SK-N-SH treated with all-trans-retinoic acid at 6 μM for 48 hours (cell line): ENCODE data around the gene P3H1.

Experiments
- ATAC-seq: fragments of 200-7000 bp; cut with Tn5 transposase; 3 replicates; pipeline ENCODE4 v1.9.1; 2020; ENCODE audit warnings: mild to moderate bottlenecking, moderate library complexity
- ARNTL ChIP-seq: fragments of 450-650 bp; formaldehyde crosslinking; IDR thresholded peaks from 2 replicates; pipeline ENCODE4 v1.5.0; 2020; ENCODE audit warnings: low read depth, mild to moderate bottlenecking, moderate library complexity, borderline replicate concordance
- BACH2 ChIP-seq: fragments of 250-450 bp; sonication (Bioruptor Pico); IDR thresholded peaks from 2 replicates; pipeline ENCODE4 v1.9.0; 2021; ENCODE audit warnings: mild to moderate bottlenecking, borderline replicate concordance
- CREB5 ChIP-seq: fragments of 250-450 bp; sonication (Bioruptor Pico); IDR thresholded peaks from 2 replicates; pipeline ENCODE4 v1.5.1; 2020; ENCODE audit warnings: low read depth, mild to moderate bottlenecking, moderate library complexity
- CSDC2 ChIP-seq: fragments of 250-450 bp; sonication (Bioruptor Pico); IDR thresholded peaks from 2 replicates; pipeline ENCODE4 v1.5.0; 2020; ENCODE audit warnings: mild to moderate bottlenecking, moderate library complexity
- CSRNP3 ChIP-seq: fragments of 250-450 bp; sonication (Bioruptor Pico); IDR thresholded peaks from 2 replicates; pipeline ENCODE4 v1.5.1; 2021; ENCODE audit warnings: mild to moderate bottlenecking, moderate library complexity
- ESRRG ChIP-seq: fragments of 250-450 bp; sonication (Bioruptor Pico); IDR thresholded peaks from 2 replicates; pipeline ENCODE4 v1.6.1; 2021; ENCODE audit warnings: mild to moderate bottlenecking
- GLIS3 ChIP-seq: fragments of 250-450 bp; sonication (Bioruptor Pico); IDR thresholded peaks from 2 replicates; pipeline ENCODE4 v1.5.0; 2020; ENCODE audit warnings: mild to moderate bottlenecking, moderate library complexity
- ISL1 ChIP-seq: fragments of 250-450 bp; sonication (Bioruptor Pico); IDR thresholded peaks from 2 replicates; pipeline ENCODE4 v2.1.2; 2022; ENCODE audit warnings: mild to moderate bottlenecking, moderate library complexity
- OSR1 ChIP-seq: fragments of 250-450 bp; sonication (Bioruptor Pico); IDR thresholded peaks from 2 replicates; pipeline ENCODE4 v1.8.0; 2022; ENCODE audit warnings: moderate library complexity, mild to moderate bottlenecking, inconsistent platforms
- PATZ1 ChIP-seq: fragments of 250-450 bp; sonication (Bioruptor Pico); IDR thresholded peaks from 2 replicates; pipeline ENCODE4 v1.8.0; 2020; ENCODE audit warnings: mild to moderate bottlenecking, moderate library complexity, borderline replicate concordance
- POU6F1 ChIP-seq: fragments of 250-450 bp; sonication (Bioruptor Pico); IDR thresholded peaks from 2 replicates; pipeline ENCODE4 v1.8.0; 2021; ENCODE audit warnings: low read depth, mild to moderate bottlenecking, moderate library complexity, borderline replicate concordance
- PPARA ChIP-seq: fragments of 250-450 bp; sonication (Bioruptor Pico); IDR thresholded peaks from 2 replicates; pipeline ENCODE4 v1.5.0; 2020; ENCODE audit warnings: mild to moderate bottlenecking, borderline replicate concordance
- RARB ChIP-seq: fragments of 250-450 bp; sonication (Bioruptor Pico); IDR thresholded peaks from 2 replicates; pipeline ENCODE4 v1.8.0; 2021; ENCODE audit warnings: mild to moderate bottlenecking, moderate library complexity
- SNAI2 ChIP-seq: fragments of 250-450 bp; sonication (Bioruptor Pico); IDR thresholded peaks from 2 replicates; pipeline ENCODE4 v1.5.0; 2020; ENCODE audit warnings: mild to moderate bottlenecking, moderate library complexity
- TCF4 ChIP-seq: fragments of 250-450 bp; sonication (Bioruptor Pico); IDR thresholded peaks from 2 replicates; pipeline ENCODE4 v1.8.0; 2021; ENCODE audit warnings: mild to moderate bottlenecking, moderate library complexity, borderline replicate concordance
- TOX ChIP-seq: fragments of 250-450 bp; sonication (Bioruptor Pico); IDR thresholded peaks from 2 replicates; pipeline ENCODE4 v1.8.0; 2021; ENCODE audit warnings: mild to moderate bottlenecking, moderate library complexity, borderline replicate concordance
- TSHZ2 ChIP-seq: fragments of 250-450 bp; sonication (Bioruptor Pico); IDR thresholded peaks from 2 replicates; pipeline ENCODE4 v1.5.0; 2020; ENCODE audit warnings: mild to moderate bottlenecking, moderate library complexity
- ZC3H10 ChIP-seq: fragments of 250-450 bp; sonication (Bioruptor Pico); IDR thresholded peaks from 2 replicates; pipeline ENCODE4 v1.5.1; 2021; ENCODE audit warnings: mild to moderate bottlenecking, moderate library complexity
- ZFP3 ChIP-seq: fragments of 250-450 bp; sonication (Bioruptor Pico); IDR thresholded peaks from 2 replicates; pipeline ENCODE4 v1.5.0; 2020; ENCODE audit warnings: mild to moderate bottlenecking, moderate library complexity
- ZFP30 ChIP-seq: fragments of 450-650 bp; formaldehyde crosslinking; IDR thresholded peaks from 2 replicates; pipeline ENCODE4 v1.5.0; 2022; ENCODE audit warnings: mild to moderate bottlenecking, moderate library complexity
- ZNF565 ChIP-seq: fragments of 450-650 bp; formaldehyde crosslinking; conservative IDR thresholded peaks from 2 replicates; pipeline ENCODE4 v1.5.0; 2020; ENCODE audit warnings: low read depth, mild to moderate bottlenecking, moderate library complexity
- ZNF70 ChIP-seq: fragments of 450-650 bp; formaldehyde crosslinking; IDR thresholded peaks from 2 replicates; pipeline ENCODE4 v1.5.0; 2020; ENCODE audit warnings: mild to moderate bottlenecking, moderate library complexity
- ZNF8 ChIP-seq: fragments of 450-650 bp; formaldehyde crosslinking; IDR thresholded peaks from 2 replicates; pipeline ENCODE4 v1.5.0; 2020; ENCODE audit warnings: mild to moderate bottlenecking, moderate library complexity

P3H1 gene

GRCh38 chr1:42750041-42750440 is 16.8 kb downstream of the P3H1 start:
- no peak for ATAC-seq
- no peak for TF ChIP-seq TCF4
- TF ChIP-seq CSDC2, result no peak
- no peak for TF ChIP-seq ZNF565 (CRISPR knock-in tag)
- TF ChIP-seq ISL1, result no peak
- no peak for TF ChIP-seq ZNF70 (CRISPR knock-in tag)
- no peak for TF ChIP-seq OSR1
- no peak for TF ChIP-seq CREB5
- TF ChIP-seq RARB (CRISPR knock-in tag), result no peak
- TF ChIP-seq CSRNP3, result no peak
- no peak for TF ChIP-seq ZFP3
- TF ChIP-seq TSHZ2 (CRISPR knock-in tag), result no peak
- TF ChIP-seq ZC3H10 (CRISPR knock-in tag), result no peak
- TF ChIP-seq ARNTL (CRISPR knock-in tag), result no peak
- no peak for TF ChIP-seq PPARA
- no peak for TF ChIP-seq PATZ1
- TF ChIP-seq ZFP30 (CRISPR knock-in tag), result no peak

- TF ChIP-seq ZC3H10 (CRISPR knock-in tag), result no peak
- TF ChIP-seq ZFP3, result no peak
- no peak for TF ChIP-seq SNAI2
- no peak for ATAC-seq
Measured at GRCh38 chr1:42748461-42749410, 18.1 kb downstream of the P3H1 start.

- TF ChIP-seq PPARA (no peak), CSRNP3 (no peak), ZFP3 (no peak), OSR1 (no peak), ISL1 (no peak), ZNF70 (CRISPR knock-in tag) (no peak), ESRRG (CRISPR knock-in tag) (no peak), PATZ1 (no peak), RARB (CRISPR knock-in tag) (no peak), TOX (CRISPR knock-in tag) (no peak), CSDC2 (no peak), POU6F1 (CRISPR knock-in tag) (no peak), BACH2 (no peak), ZNF8 (CRISPR knock-in tag) (no peak), ZFP30 (CRISPR knock-in tag) (no peak), GLIS3 (CRISPR knock-in tag) (no peak)
- TF ChIP-seq, all 23 proteins: peak for 0
- no peak for ATAC-seq
Measured at GRCh38 chr1:42748021-42748420, 18.8 kb downstream of the P3H1 start.
